ENCODE data around the gene UBL5.
"Not testable (repeated sequence)": the region's sequence is repeated elsewhere in the genome, so short reads cannot be mapped to it uniquely, and the experiment has no call there.

UBL5 gene

GRCh38 chr19:9842834-9843625, 15.3 kb downstream of the UBL5 start:
- Histone ChIP-seq H3K27me3 (ENCODE audit: low read depth, low read length) (no peaks in the 10 kb centered on the region), H3K4me3 (ENCODE audit: low read depth in 1 of 2, low read length in 2 of 2) (no peak overlapping the region), H3K9me3 (ENCODE audit: control insufficient read depth in 1 of 2, low read length in 2 of 2) (no peaks in the 10 kb centered on the region), H3K36me3 (ENCODE audit: control insufficient read depth in 1 of 2, insufficient read depth in 2 of 2, low read length in 2 of 2) (peaks cover 25 to 87% of the 10 kb centered on the region in 2 donors), H3K27ac (ENCODE audit: low read length) (no peak overlapping the region), H3K4me1 (ENCODE audit: control insufficient read depth in 1 of 2, insufficient read depth in 2 of 2, low read length in 2 of 2) (peaks cover 0 to 12% of the 10 kb centered on the region in 2 donors)

GRCh38 chr19:9843626-9844273, 16.0 kb downstream of the UBL5 start:
- H3K27ac ChIP-seq (ENCODE audit: low read length); H3K27me3 ChIP-seq (ENCODE audit: low read depth, low read length); H3K4me3 ChIP-seq (ENCODE audit: low read depth in 1 of 2, low read length in 2 of 2); H3K9me3 ChIP-seq (ENCODE audit: control insufficient read depth in 1 of 2, low read length in 2 of 2): not testable (repeated sequence)
- peaks cover 25 to 88% of the 10 kb centered on the region in 2 donors for H3K36me3 ChIP-seq (ENCODE audit: control insufficient read depth in 1 of 2, insufficient read depth in 2 of 2, low read length in 2 of 2)
- peaks cover 0 to 12% of the 10 kb centered on the region in 2 donors for H3K4me1 ChIP-seq (ENCODE audit: control insufficient read depth in 1 of 2, insufficient read depth in 2 of 2, low read length in 2 of 2)

- H3K27me3 ChIP-seq (ENCODE audit: low read depth, low read length), result no peaks in the 10 kb centered on the region
- H3K9me3 ChIP-seq (ENCODE audit: control insufficient read depth in 1 of 2, low read length in 2 of 2), result no peaks in the 10 kb centered on the region
- H3K4me3 ChIP-seq (ENCODE audit: low read depth in 1 of 2, low read length in 2 of 2), result no peak overlapping the region
- peaks cover 0 to 13% of the 10 kb centered on the region in 2 donors for H3K4me1 ChIP-seq (ENCODE audit: control insufficient read depth in 1 of 2, insufficient read depth in 2 of 2, low read length in 2 of 2)
- peaks cover 9 to 67% of the 10 kb centered on the region in 2 donors for H3K36me3 ChIP-seq (ENCODE audit: control insufficient read depth in 1 of 2, insufficient read depth in 2 of 2, low read length in 2 of 2)
- H3K27ac ChIP-seq (ENCODE audit: low read length), result no peak overlapping the region
Observed at GRCh38 chr19:9847087-9847671, 19.5 kb downstream of the UBL5 start.

GRCh38 chr19:9848060-9848459, 20.3 kb downstream of the UBL5 start:
- no peaks in the 10 kb centered on the region for H3K27me3 ChIP-seq (ENCODE audit: low read depth, low read length)
- no peak overlapping the region for H3K27ac ChIP-seq (ENCODE audit: low read length)
- no peaks in the 10 kb centered on the region for H3K9me3 ChIP-seq (ENCODE audit: control insufficient read depth in 1 of 2, low read length in 2 of 2)
- H3K4me1 ChIP-seq (ENCODE audit: control insufficient read depth in 1 of 2, insufficient read depth in 2 of 2, low read length in 2 of 2), result peaks cover 0 to 13% of the 10 kb centered on the region in 2 donors
- no peak overlapping the region for H3K4me3 ChIP-seq (ENCODE audit: low read depth in 1 of 2, low read length in 2 of 2)
- H3K36me3 ChIP-seq (ENCODE audit: control insufficient read depth in 1 of 2, insufficient read depth in 2 of 2, low read length in 2 of 2), result peaks cover 9 to 58% of the 10 kb centered on the region in 2 donors

- H3K9me3 ChIP-seq (ENCODE audit: control insufficient read depth in 1 of 2, low read length in 2 of 2), result no peaks in the 10 kb centered on the region
- peaks cover 9 to 51% of the 10 kb centered on the region in 2 donors for H3K36me3 ChIP-seq (ENCODE audit: control insufficient read depth in 1 of 2, insufficient read depth in 2 of 2, low read length in 2 of 2)
- peaks cover 0 to 13% of the 10 kb centered on the region in 2 donors for H3K4me1 ChIP-seq (ENCODE audit: control insufficient read depth in 1 of 2, insufficient read depth in 2 of 2, low read length in 2 of 2)
- H3K27me3 ChIP-seq (ENCODE audit: low read depth, low read length), result no peaks in the 10 kb centered on the region
- H3K4me3 ChIP-seq (ENCODE audit: low read depth in 1 of 2, low read length in 2 of 2), result no peak overlapping the region
- H3K27ac ChIP-seq (ENCODE audit: low read length), result no peak overlapping the region
Observed at GRCh38 chr19:9848762-9849161, 21.0 kb downstream of the UBL5 start.

- peaks cover 2 to 41% of the 10 kb centered on the region in 2 donors for H3K36me3 ChIP-seq (ENCODE audit: control insufficient read depth in 1 of 2, insufficient read depth in 2 of 2, low read length in 2 of 2)
- no peak overlapping the region for H3K27ac ChIP-seq (ENCODE audit: low read length)
- H3K4me1 ChIP-seq (ENCODE audit: control insufficient read depth in 1 of 2, insufficient read depth in 2 of 2, low read length in 2 of 2), result peaks cover 0 to 13% of the 10 kb centered on the region in 2 donors
- H3K27me3 ChIP-seq (ENCODE audit: low read depth, low read length), result no peaks in the 10 kb centered on the region
- no peaks in the 10 kb centered on the region for H3K9me3 ChIP-seq (ENCODE audit: control insufficient read depth in 1 of 2, low read length in 2 of 2)
- no peak overlapping the region for H3K4me3 ChIP-seq (ENCODE audit: low read depth in 1 of 2, low read length in 2 of 2)
Observed at GRCh38 chr19:9849791-9850190, 22.1 kb downstream of the UBL5 start.

GRCh38 chr19:9850235-9850959, 22.7 kb downstream of the UBL5 start:
- H3K27ac ChIP-seq (ENCODE audit: low read length), result no peak overlapping the region
- peaks cover 0 to 13% of the 10 kb centered on the region in 2 donors for H3K4me1 ChIP-seq (ENCODE audit: control insufficient read depth in 1 of 2, insufficient read depth in 2 of 2, low read length in 2 of 2)
- H3K27me3 ChIP-seq (ENCODE audit: low read depth, low read length), result no peaks in the 10 kb centered on the region
- H3K4me3 ChIP-seq (ENCODE audit: low read depth in 1 of 2, low read length in 2 of 2), result no peak overlapping the region
- peaks cover 0 to 36% of the 10 kb centered on the region in 2 donors for H3K36me3 ChIP-seq (ENCODE audit: control insufficient read depth in 1 of 2, insufficient read depth in 2 of 2, low read length in 2 of 2)
- H3K9me3 ChIP-seq (ENCODE audit: control insufficient read depth in 1 of 2, low read length in 2 of 2), result no peaks in the 10 kb centered on the region

- peaks cover 0 to 7% of the 10 kb centered on the region in 2 donors for H3K4me1 ChIP-seq (ENCODE audit: control insufficient read depth in 1 of 2, insufficient read depth in 2 of 2, low read length in 2 of 2)
- no peak overlapping the region for H3K27ac ChIP-seq (ENCODE audit: low read length)
- no peaks in the 10 kb centered on the region for H3K27me3 ChIP-seq (ENCODE audit: low read depth, low read length)
- H3K36me3 ChIP-seq (ENCODE audit: control insufficient read depth in 1 of 2, insufficient read depth in 2 of 2, low read length in 2 of 2), result peaks cover 0 to 5% of the 10 kb centered on the region in 2 donors
- H3K9me3 ChIP-seq (ENCODE audit: control insufficient read depth in 1 of 2, low read length in 2 of 2), result no peaks in the 10 kb centered on the region
- no peak overlapping the region for H3K4me3 ChIP-seq (ENCODE audit: low read depth in 1 of 2, low read length in 2 of 2)
Observed at GRCh38 chr19:9854282-9854846, 26.6 kb downstream of the UBL5 start.

GRCh38 chr19:9856609-9857008, 28.9 kb downstream of the UBL5 start:
- H3K27ac ChIP-seq (ENCODE audit: low read length), result no peak overlapping the region
- no peaks in the 10 kb centered on the region for H3K4me1 ChIP-seq (ENCODE audit: control insufficient read depth in 1 of 2, insufficient read depth in 2 of 2, low read length in 2 of 2)
- no peaks in the 10 kb centered on the region for H3K9me3 ChIP-seq (ENCODE audit: control insufficient read depth in 1 of 2, low read length in 2 of 2)
- H3K4me3 ChIP-seq (ENCODE audit: low read depth in 1 of 2, low read length in 2 of 2), result no peak overlapping the region
- no peaks in the 10 kb centered on the region for H3K36me3 ChIP-seq (ENCODE audit: control insufficient read depth in 1 of 2, insufficient read depth in 2 of 2, low read length in 2 of 2)
- no peaks in the 10 kb centered on the region for H3K27me3 ChIP-seq (ENCODE audit: low read depth, low read length)

GRCh38 chr19:9857076-9857721, 29.5 kb downstream of the UBL5 start:
- Histone ChIP-seq H3K27me3 (ENCODE audit: low read depth, low read length) (no peaks in the 10 kb centered on the region), H3K27ac (ENCODE audit: low read length) (no peak overlapping the region), H3K4me1 (ENCODE audit: control insufficient read depth in 1 of 2, insufficient read depth in 2 of 2, low read length in 2 of 2) (no peaks in the 10 kb centered on the region), H3K4me3 (ENCODE audit: low read depth in 1 of 2, low read length in 2 of 2) (no peak overlapping the region), H3K36me3 (ENCODE audit: control insufficient read depth in 1 of 2, insufficient read depth in 2 of 2, low read length in 2 of 2) (no peaks in the 10 kb centered on the region), H3K9me3 (ENCODE audit: control insufficient read depth in 1 of 2, low read length in 2 of 2) (no peaks in the 10 kb centered on the region)

Measured in muscle layer of duodenum (tissue), 2 donors.